Measurements from ENCODE around the gene SHPK.

Gene SHPK, protein sequence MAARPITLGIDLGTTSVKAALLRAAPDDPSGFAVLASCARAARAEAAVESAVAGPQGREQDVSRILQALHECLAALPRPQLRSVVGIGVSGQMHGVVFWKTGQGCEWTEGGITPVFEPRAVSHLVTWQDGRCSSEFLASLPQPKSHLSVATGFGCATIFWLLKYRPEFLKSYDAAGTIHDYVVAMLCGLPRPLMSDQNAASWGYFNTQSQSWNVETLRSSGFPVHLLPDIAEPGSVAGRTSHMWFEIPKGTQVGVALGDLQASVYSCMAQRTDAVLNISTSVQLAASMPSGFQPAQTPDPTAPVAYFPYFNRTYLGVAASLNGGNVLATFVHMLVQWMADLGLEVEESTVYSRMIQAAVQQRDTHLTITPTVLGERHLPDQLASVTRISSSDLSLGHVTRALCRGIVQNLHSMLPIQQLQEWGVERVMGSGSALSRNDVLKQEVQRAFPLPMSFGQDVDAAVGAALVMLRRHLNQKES

DNA sequence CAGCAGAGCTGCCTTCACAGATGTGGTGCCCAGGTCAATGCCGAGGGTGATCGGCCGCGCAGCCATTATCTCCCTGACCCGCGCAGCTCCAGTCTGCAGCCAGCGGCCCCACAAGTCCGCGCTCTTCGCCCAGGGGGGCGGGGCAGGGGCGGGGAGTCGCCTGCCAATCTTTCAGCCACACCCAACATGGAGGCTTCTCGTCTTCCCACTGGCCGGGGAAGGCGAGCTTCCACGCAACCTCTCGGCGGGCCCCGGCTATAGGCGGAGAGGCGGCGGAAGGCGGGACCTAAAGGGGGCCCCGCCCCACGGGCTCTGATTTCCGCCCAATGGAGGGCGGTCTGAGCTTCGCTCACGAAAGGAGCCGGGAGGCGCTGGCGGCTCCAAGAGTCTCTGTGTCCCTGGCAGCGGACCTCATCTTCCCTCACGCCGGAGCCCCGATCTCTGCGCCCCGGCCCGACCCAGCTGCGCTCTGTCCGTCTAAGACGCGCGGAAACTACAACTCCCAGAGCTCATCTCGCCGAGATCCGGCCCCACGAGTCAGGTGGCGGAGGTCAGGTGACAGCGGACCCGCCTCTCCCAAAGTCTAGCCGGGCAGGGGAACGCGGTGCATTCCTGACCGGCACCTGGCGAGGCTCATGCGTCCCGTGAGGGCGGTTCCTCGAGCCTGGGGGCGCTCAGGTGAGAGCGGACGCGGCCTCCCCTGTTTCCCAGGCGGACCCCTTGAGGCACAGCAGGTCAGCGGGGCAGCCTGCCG is at the start of gene SHPK, which contains the start of gene CTNS:
TSS of gene SHPK (minus strand) at position 97 of the 754 bp plus-strand sequence. CDS start at position 66, 31 bp downstream.
TSS of gene CTNS (plus strand) at position 607 of the 754 bp plus-strand sequence. CDS start 3,447 bp downstream, outside the sequence.
- Mint-ChIP-seq H3K4me1 (peaks cover 22% of the 10 kb centered on the region), H3K36me3 (ENCODE audit: low read depth) (peaks cover 12% of the 10 kb centered on the region), H3K27ac (peak within 1 kb of the TSS; percentile 99 to 100 (median 99)), H3K27me3 (ENCODE audit: low read depth) (peaks cover 3% of the 10 kb centered on the region), H3K4me3 (peak within 1 kb of the TSS; percentile 93 to 99 (median 98)), H3K9me3 (no peaks in the 10 kb centered on the region)
- TF ChIP-seq, protein P1, sequence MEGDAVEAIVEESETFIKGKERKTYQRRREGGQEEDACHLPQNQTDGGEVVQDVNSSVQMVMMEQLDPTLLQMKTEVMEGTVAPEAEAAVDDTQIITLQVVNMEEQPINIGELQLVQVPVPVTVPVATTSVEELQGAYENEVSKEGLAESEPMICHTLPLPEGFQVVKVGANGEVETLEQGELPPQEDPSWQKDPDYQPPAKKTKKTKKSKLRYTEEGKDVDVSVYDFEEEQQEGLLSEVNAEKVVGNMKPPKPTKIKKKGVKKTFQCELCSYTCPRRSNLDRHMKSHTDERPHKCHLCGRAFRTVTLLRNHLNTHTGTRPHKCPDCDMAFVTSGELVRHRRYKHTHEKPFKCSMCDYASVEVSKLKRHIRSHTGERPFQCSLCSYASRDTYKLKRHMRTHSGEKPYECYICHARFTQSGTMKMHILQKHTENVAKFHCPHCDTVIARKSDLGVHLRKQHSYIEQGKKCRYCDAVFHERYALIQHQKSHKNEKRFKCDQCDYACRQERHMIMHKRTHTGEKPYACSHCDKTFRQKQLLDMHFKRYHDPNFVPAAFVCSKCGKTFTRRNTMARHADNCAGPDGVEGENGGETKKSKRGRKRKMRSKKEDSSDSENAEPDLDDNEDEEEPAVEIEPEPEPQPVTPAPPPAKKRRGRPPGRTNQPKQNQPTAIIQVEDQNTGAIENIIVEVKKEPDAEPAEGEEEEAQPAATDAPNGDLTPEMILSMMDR (IDR thresholded peaks at IDR 0.05; ENCODE audit: unreplicated experiment in 3 of 3) = no peak

DNA sequence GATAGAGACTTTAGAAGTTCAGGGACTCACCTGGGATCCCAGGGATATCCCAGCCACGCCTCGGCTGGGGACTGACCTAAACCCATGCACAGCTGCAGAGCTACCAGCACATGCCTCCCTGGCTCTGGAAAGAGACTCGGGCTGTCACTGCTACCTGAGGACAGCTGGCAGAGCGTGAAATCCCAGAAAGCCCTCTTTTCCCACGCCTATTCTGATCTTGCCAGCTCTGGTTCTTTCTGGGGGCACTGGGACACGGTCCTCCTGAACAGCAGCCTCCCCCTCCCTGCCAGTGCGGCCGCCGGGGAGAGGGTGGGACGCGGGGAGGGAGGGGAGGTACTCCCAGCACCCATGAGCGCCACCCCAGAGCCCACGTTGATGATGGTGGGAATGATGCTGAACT is 49.1 kb upstream of the SHPK start:
- no peaks in the 10 kb centered on the region for H3K9me3 Mint-ChIP-seq
- TF ChIP-seq, protein P1 (IDR thresholded peaks at IDR 0.05; ENCODE audit: unreplicated experiment in 3 of 3) = no peak
- H3K4me1 Mint-ChIP-seq = no peaks in the 10 kb centered on the region
- H3K27ac Mint-ChIP-seq = no peak overlapping the region
- no peaks in the 10 kb centered on the region for H3K36me3 Mint-ChIP-seq (ENCODE audit: low read depth)
- peaks cover 16% of the 10 kb centered on the region for H3K27me3 Mint-ChIP-seq (ENCODE audit: low read depth)
- no peak overlapping the region for H3K4me3 Mint-ChIP-seq

DNA sequence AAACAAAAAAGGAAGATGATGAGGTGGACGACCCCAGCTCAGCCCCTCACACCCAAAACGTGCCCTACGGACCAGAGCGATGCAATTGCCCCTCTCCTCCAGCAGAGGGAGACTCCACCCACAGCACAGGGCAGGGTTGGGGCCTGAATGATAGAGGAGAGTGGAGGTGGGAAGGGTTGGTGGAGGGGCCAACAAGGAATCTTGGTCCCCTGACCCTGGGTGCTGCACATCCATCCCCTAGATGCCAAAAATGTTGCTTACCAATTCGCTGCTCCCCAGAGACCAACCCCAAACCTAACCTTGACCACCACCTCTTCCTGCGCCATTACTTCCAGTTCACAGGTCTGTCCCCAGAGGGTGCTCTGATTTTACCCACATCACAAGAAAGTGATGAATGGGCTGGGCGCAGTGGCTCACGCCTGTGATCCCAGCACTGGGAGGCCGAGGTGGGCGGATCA is 47.0 kb upstream of the SHPK start:
- H3K36me3 Mint-ChIP-seq (ENCODE audit: low read depth) = no peaks in the 10 kb centered on the region
- TF ChIP-seq, protein P1 (IDR thresholded peaks at IDR 0.05; ENCODE audit: unreplicated experiment in 3 of 3) = peak; percentile 55 to 69 (median 64)
- H3K4me1 Mint-ChIP-seq = no peaks in the 10 kb centered on the region
- H3K9me3 Mint-ChIP-seq = no peaks in the 10 kb centered on the region
- H3K27me3 Mint-ChIP-seq (ENCODE audit: low read depth) = peaks cover 10% of the 10 kb centered on the region
- H3K27ac Mint-ChIP-seq = no peak overlapping the region
- no peak overlapping the region for H3K4me3 Mint-ChIP-seq

DNA sequence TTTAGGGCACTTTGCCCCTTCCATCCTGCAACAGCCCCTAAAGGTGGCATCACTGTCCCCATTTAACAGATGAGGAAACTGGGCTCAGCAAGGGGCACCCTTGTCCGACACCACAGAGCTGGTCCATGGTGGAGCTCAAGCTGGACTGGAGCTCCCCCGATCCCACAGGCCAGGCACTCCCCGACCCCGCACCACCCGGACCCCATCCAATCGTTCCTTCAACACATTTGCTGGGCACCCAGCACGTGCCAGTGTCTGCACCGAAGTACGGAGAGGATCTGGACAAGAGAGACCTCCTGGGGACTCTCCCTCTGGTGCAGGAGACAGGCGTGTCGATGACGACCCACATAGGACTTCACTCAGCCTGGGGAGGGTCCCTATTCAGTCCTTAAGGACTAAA is 46.0 kb upstream of the SHPK start:
- Mint-ChIP-seq H3K4me1 (peaks cover 5% of the 10 kb centered on the region), H3K36me3 (ENCODE audit: low read depth) (no peaks in the 10 kb centered on the region), H3K9me3 (no peaks in the 10 kb centered on the region), H3K27ac (no peak overlapping the region), H3K4me3 (no peak overlapping the region), H3K27me3 (ENCODE audit: low read depth) (peaks cover 10% of the 10 kb centered on the region)
- TF ChIP-seq, protein P1 (IDR thresholded peaks at IDR 0.05; ENCODE audit: unreplicated experiment in 3 of 3) = no peak

DNA sequence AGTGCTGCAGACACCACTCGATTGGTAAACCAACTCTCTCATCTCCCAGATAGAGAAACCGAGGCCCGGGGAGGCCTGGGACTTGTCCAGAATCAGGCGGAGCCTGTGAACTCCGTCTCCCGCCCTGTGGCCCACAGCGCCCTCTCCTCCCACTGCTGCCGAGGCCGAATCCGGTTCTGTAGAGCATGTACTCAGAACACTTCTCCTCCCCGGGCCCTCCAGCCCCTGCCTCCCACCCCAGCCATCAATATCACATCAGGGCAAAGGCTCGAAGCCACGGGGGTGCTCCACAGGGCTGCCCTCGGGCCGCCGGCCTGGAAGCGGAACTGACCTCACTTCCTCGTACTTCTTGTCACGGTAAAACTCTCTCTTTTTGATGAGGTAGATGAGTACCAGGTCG is 45.5 kb upstream of the SHPK start:
- Mint-ChIP-seq H3K36me3 (ENCODE audit: low read depth) (no peaks in the 10 kb centered on the region), H3K27ac (no peak overlapping the region), H3K27me3 (ENCODE audit: low read depth) (peaks cover 10% of the 10 kb centered on the region), H3K4me1 (peaks cover 5% of the 10 kb centered on the region), H3K4me3 (no peak overlapping the region), H3K9me3 (no peaks in the 10 kb centered on the region)
- TF ChIP-seq, protein P1 (IDR thresholded peaks at IDR 0.05; ENCODE audit: unreplicated experiment in 3 of 3) = no peak

Data from nephron (organoid).